DND-41 (cell line): Measurements from ENCODE around the gene TMCC2.

ENCODE experiments used
- EZH2 ChIP-seq: IDR thresholded peaks from 3 replicates; pipeline ENCODE4 v1.6.1; 2012; ENCODE audit warnings: borderline replicate concordance, low read depth, mild to moderate bottlenecking, moderate library complexity, low read length, inconsistent platforms; ENCODE audit not compliant: severe bottlenecking
- TF ChIP-seq, protein P1 (sequence below): IDR thresholded peaks from 2 replicates; pipeline ENCODE4 v1.5.1; 2012; ENCODE audit warnings: borderline replicate concordance, low read length, moderate library complexity, mild to moderate bottlenecking; ENCODE audit not compliant: poor library complexity, severe bottlenecking; ENCODE audit errors: extremely low read depth

DNA sequence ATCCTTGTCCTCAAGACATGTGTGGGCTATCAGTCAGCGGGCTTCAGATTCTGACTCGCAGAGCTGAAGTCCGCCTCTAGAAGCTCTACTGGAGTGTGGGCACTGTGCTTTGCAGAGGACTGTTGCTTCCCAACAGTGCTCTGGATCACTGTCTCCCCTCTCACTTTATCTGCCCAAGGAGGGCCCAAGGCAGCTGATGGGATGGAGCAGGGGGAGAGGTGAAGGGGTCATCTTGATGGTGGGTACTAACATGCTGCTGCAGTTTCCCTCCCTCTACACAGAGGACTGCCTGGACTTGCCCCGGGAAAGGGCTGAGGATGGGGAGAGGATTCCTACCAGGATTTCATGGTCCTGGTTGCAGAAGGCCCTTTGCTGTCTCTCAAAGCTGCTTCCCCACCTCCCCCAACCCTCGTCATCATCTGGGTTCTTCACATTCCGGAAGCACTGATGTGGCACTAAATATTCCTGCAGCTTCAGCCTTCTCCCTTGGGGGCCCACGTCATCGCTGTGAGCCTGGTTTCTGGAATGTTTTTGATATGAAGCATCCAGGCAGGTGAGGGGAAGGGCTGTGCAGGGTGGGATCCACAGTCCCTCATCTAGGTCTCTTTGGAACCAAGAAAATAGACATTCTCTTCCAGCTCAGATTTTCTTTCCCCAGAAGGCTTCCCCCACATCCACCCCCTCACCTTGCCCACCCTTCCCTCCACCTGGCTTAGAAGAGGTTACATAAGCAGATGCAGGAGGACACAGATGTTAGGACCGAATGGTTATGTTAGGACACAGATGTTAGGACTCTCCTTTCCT lies 70.6 kb downstream of the TMCC2 start:
- no peak for TF ChIP-seq EZH2
- TF ChIP-seq, protein P1, sequence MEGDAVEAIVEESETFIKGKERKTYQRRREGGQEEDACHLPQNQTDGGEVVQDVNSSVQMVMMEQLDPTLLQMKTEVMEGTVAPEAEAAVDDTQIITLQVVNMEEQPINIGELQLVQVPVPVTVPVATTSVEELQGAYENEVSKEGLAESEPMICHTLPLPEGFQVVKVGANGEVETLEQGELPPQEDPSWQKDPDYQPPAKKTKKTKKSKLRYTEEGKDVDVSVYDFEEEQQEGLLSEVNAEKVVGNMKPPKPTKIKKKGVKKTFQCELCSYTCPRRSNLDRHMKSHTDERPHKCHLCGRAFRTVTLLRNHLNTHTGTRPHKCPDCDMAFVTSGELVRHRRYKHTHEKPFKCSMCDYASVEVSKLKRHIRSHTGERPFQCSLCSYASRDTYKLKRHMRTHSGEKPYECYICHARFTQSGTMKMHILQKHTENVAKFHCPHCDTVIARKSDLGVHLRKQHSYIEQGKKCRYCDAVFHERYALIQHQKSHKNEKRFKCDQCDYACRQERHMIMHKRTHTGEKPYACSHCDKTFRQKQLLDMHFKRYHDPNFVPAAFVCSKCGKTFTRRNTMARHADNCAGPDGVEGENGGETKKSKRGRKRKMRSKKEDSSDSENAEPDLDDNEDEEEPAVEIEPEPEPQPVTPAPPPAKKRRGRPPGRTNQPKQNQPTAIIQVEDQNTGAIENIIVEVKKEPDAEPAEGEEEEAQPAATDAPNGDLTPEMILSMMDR, result no peak
